MCF 10A (cell line): ENCODE data around the gene NELL2. TPM values are rescaled to one million over a fixed set of nuclear protein-coding genes. Genes with fewer than 3 reads are reported as not detected.

Source experiments
- BruUV-seq: library from RNA; stranded (reverse); fragments of 400-500 nt; replicated peaks from 2 replicates; lab custom pipeline; 2021; lab: Mats Ljungman, UMichigan
- CTCF ChIA-PET: fragments of 300-600 bp; sonication (Branson Sonifier 250); formaldehyde crosslinking; extraction: SDS; loops from one replicate; lab custom pipeline; 2021; ENCODE audit warnings: antibody characterized with exemption, inconsistent platforms; lab: Yijun Ruan, JAX
- POLR2A ChIA-PET: fragments of 300-600, 350-650 bp; sonication (Branson Sonifier 250); formaldehyde crosslinking; extraction: SDS; loops from one replicate; lab custom pipeline; 2020; ENCODE audit warnings: antibody characterized with exemption, inconsistent platforms; lab: Yijun Ruan, JAX
- DNase-seq: peaks from one replicate; pipeline ENCODE4 v3.0.0-alpha.2; 2018; ENCODE audit not compliant: unreplicated experiment
- H3K27ac Mint-ChIP-seq: one replicate; pipeline ENCODE4 v1.8.0; 2022; ENCODE audit warnings: mild to moderate bottlenecking, low read depth, mixed read lengths; ENCODE audit not compliant: unreplicated experiment
- H3K27me3 Mint-ChIP-seq: one replicate; pipeline ENCODE4 v1.8.0; 2022; ENCODE audit warnings: mixed read lengths; ENCODE audit not compliant: insufficient read depth, unreplicated experiment
- H3K36me3 Mint-ChIP-seq: one replicate; pipeline ENCODE4 v1.8.0; 2022; ENCODE audit warnings: mild to moderate bottlenecking, moderate library complexity, mixed read lengths; ENCODE audit not compliant: insufficient read depth, unreplicated experiment
- H3K4me1 Mint-ChIP-seq: one replicate; pipeline ENCODE4 v1.8.0; 2022; ENCODE audit warnings: mixed read lengths; ENCODE audit not compliant: insufficient read depth, unreplicated experiment
- H3K4me3 Mint-ChIP-seq: one replicate; pipeline ENCODE4 v1.8.0; 2022; ENCODE audit warnings: mild to moderate bottlenecking, moderate library complexity, mixed read lengths; ENCODE audit not compliant: unreplicated experiment
- H3K9me3 Mint-ChIP-seq: one replicate; pipeline ENCODE4 v1.8.0; 2022; ENCODE audit warnings: mixed read lengths; ENCODE audit not compliant: unreplicated experiment
- intact Hi-C: fragments of 100-400 bp; cut with micrococcal nuclease; formaldehyde crosslinking; loops from 2 replicates; pipeline ENCODE4 v1.14.1; 2022
- total RNA-seq: library from RNA; stranded (reverse); gene quantifications from 2 replicates; pipeline ENCODE4 v1.2.3, GENCODE V29; 2022
- TF ChIP-seq, protein P1 (sequence below): fragments of 200-600 bp; IDR thresholded peaks from one replicate; pipeline ENCODE4 v1.8.0; 2022; ENCODE audit warnings: antibody characterized with exemption, mild to moderate bottlenecking; ENCODE audit not compliant: unreplicated experiment

Gene NELL2
- total RNA-seq, 1 experiment from 2014 or later = not detected

DNA sequence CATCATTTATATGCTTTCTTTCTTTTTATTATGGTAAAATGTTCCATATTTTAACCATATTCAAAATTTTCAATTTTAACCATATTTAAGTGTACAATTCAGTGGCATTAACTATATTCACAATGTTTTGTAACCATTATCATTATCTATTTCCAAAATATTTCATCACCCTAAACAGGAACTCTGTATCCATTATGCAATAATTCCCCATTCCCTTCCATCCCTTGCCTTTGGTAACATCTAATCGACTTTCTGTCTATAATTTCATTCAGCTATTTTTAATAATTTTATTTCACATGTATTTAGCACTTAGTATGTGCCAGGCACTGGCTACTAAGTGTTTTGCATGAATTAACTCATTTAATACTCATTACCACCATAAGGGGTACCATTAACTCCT lies 287.5 kb downstream of the NELL2 start:
- intact Hi-C loops = no loop called here
- CTCF ChIA-PET = no interaction called here
- TF ChIP-seq, protein P1, sequence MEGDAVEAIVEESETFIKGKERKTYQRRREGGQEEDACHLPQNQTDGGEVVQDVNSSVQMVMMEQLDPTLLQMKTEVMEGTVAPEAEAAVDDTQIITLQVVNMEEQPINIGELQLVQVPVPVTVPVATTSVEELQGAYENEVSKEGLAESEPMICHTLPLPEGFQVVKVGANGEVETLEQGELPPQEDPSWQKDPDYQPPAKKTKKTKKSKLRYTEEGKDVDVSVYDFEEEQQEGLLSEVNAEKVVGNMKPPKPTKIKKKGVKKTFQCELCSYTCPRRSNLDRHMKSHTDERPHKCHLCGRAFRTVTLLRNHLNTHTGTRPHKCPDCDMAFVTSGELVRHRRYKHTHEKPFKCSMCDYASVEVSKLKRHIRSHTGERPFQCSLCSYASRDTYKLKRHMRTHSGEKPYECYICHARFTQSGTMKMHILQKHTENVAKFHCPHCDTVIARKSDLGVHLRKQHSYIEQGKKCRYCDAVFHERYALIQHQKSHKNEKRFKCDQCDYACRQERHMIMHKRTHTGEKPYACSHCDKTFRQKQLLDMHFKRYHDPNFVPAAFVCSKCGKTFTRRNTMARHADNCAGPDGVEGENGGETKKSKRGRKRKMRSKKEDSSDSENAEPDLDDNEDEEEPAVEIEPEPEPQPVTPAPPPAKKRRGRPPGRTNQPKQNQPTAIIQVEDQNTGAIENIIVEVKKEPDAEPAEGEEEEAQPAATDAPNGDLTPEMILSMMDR = no peak

DNA sequence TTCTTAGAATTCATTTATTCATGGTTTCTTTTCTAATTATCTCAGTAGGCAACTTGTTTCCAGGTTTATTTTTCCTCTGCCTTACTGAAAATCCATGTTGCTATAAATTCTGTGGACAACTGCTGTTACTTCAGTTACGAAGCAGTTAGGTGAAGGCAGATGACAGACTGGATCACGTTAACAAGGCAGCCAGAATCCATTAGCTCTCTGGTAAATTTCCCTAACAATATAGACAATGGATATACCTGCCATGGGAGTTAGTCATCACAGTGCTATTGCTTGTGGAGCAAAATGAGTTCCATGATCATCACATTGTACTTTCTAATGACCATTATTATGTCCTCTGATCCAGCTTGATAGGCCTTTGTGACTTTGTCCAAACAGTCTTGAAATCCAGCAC lies 291.5 kb downstream of the NELL2 start:
- H3K9me3 Mint-ChIP-seq = no peaks in the 10 kb centered on the region

More for the DNA sequence above, 287.5 kb downstream of the NELL2 start:
- no TSS peak for BruUV-seq
- no peak for DNase-seq
- Mint-ChIP-seq H3K36me3 (no peaks in the 10 kb centered on the region), H3K27ac (no peak overlapping the region), H3K9me3 (no peaks in the 10 kb centered on the region), H3K27me3 (peaks cover 40% of the 10 kb centered on the region), H3K4me1 (peaks cover 7% of the 10 kb centered on the region), H3K4me3 (no peak overlapping the region)
- POLR2A ChIA-PET = no interaction called here

DNA sequence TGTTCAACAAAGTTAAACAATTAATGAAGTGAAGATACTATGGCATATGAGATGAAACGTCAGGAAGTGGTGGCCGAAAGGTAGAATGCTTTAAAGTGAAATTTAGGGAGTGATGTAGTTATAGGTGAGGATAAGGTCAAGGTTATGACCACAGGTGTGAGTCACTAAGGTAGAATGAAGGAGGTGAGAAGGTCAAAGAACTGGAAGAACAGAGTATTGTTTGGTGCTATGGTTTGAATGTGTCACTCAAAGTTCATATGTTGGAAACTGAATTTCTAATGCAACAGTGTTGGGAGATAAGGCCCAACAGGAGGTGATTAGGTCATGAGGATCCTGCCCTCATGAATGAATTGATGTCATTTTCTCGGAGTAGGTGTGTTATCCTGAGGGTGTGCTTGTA lies 293.6 kb downstream of the NELL2 start:
- Mint-ChIP-seq H3K4me3 (no peak overlapping the region), H3K27ac (no peak overlapping the region), H3K4me1 (no peaks in the 10 kb centered on the region), H3K27me3 (no peaks in the 10 kb centered on the region), H3K9me3 (no peaks in the 10 kb centered on the region), H3K36me3 (no peaks in the 10 kb centered on the region)
- CTCF ChIA-PET = no interaction called here
- TF ChIP-seq, protein P1 = no peak
- POLR2A ChIA-PET = no interaction called here
- BruUV-seq = no TSS peak
- no peak for DNase-seq
- intact Hi-C loops = no loop called here

More for the DNA sequence above, 291.5 kb downstream of the NELL2 start:
- ChIA-PET POLR2A (no interaction called here), CTCF (no interaction called here)
- Mint-ChIP-seq H3K4me3 (no peak overlapping the region), H3K36me3 (no peaks in the 10 kb centered on the region), H3K27me3 (no peaks in the 10 kb centered on the region), H3K27ac (no peak overlapping the region), H3K4me1 (peaks cover 2% of the 10 kb centered on the region)
- intact Hi-C loops = no loop called here
- TF ChIP-seq, protein P1 = no peak
- no peak for DNase-seq
- no TSS peak for BruUV-seq

DNA sequence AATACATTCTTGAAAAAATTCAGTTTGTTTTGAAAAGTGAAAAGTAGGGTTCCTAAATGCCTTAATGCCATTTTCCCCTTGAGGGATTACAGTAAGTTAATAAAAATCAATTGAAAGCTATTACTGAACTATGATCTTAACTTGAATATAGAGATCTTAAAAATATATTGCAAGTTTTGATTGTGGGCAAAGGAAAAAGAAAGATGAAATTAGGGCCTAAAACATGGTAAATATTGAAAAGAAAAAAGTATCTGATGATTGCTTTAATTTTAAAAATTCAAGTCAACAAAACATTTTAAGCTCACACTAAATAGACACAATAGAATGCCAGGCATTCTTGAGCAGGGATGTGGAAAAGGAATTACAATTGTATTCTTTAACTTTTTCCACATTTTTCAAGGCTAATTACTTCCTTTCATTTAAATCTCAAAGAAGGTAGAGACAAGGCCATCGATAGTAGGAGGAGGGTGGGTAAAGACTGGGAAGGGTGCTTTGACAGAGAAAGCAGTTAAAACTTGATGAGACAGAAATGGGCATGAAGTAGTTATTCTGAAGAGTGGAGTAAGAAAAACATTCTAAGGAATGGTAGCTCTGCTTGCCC lies 294.4 kb downstream of the NELL2 start:
- H3K4me1 Mint-ChIP-seq = no peaks in the 10 kb centered on the region

More for the DNA sequence above, 294.4 kb downstream of the NELL2 start:
- Mint-ChIP-seq H3K36me3 (no peaks in the 10 kb centered on the region), H3K27me3 (no peaks in the 10 kb centered on the region), H3K27ac (no peak overlapping the region), H3K9me3 (no peaks in the 10 kb centered on the region), H3K4me3 (no peak overlapping the region)
- DNase-seq = no peak
- intact Hi-C loops = no loop called here
- ChIA-PET POLR2A (no interaction called here), CTCF (no interaction called here)
- no TSS peak for BruUV-seq
- TF ChIP-seq, protein P1 = no peak
